HL-60 (cell line): ENCODE data around the gene KLF3.

Experiments used
- DNase-seq, 2 experiments: peaks; one replicate each; pipeline ENCODE4 v3.0.0-alpha.2; 2010 to 2020; ENCODE audit warnings: low read depth in 1 of 2, low spot score in 1 of 2
- H3K27ac ChIP-seq: fragments of 250-450 bp; sonication (Bioruptor Pico); replicated peaks from 2 replicates; pipeline ENCODE4 v1.5.1; 2020; ENCODE audit warnings: mild to moderate bottlenecking, moderate library complexity
- H3K27me3 ChIP-seq: fragments of 250-450 bp; sonication (Bioruptor Pico); 2 replicates; pipeline ENCODE4 v1.5.1; 2021; ENCODE audit warnings: mild to moderate bottlenecking, moderate library complexity; ENCODE audit not compliant: insufficient read depth, poor library complexity, severe bottlenecking
- H3K4me3 ChIP-seq: replicated peaks from 2 replicates; pipeline ENCODE4 v1.5.1; 2011; ENCODE audit warnings: mild to moderate bottlenecking, control low read depth, low read length; ENCODE audit not compliant: insufficient read depth
- CTCF ChIP-seq: IDR thresholded peaks from one replicate; pipeline ENCODE4 v1.5.1; 2011; ENCODE audit warnings: low read length, control low read depth, inconsistent platforms; ENCODE audit not compliant: insufficient read depth
- GABPA ChIP-seq: IDR thresholded peaks from 2 replicates; pipeline ENCODE4 v1.6.1; 2012; ENCODE audit warnings: low read depth
- POLR2AphosphoS5 ChIP-seq: IDR thresholded peaks from 2 replicates; pipeline ENCODE4 v1.6.1; 2012; ENCODE audit warnings: low read depth
- SPI1 ChIP-seq: IDR thresholded peaks from 2 replicates; pipeline ENCODE4 v1.6.1; 2012; ENCODE audit warnings: low read depth, mild to moderate bottlenecking, borderline replicate concordance
- TF ChIP-seq, protein P1 (sequence below): IDR thresholded peaks from 2 replicates; pipeline ENCODE4 v1.6.1; 2012; ENCODE audit warnings: low read depth; ENCODE audit not compliant: insufficient replicate concordance

KLF3 gene

GRCh38 chr4:38670939-38671591 lies 7.1 kb downstream of the KLF3 start:
- Histone ChIP-seq H3K27me3 (no peaks in the 10 kb centered on the region), H3K27ac (0 out of 2 replicates have a peak overlapping the region, but pooled peaks have one; percentile 18), H3K4me3 (no peak overlapping the region)
- peak in 1 of 2 experiments; percentile 46 for DNase-seq
- peak; percentile 80 for TF ChIP-seq SPI1
- TF ChIP-seq GABPA = no peak
- TF ChIP-seq CTCF = no peak

DNA sequence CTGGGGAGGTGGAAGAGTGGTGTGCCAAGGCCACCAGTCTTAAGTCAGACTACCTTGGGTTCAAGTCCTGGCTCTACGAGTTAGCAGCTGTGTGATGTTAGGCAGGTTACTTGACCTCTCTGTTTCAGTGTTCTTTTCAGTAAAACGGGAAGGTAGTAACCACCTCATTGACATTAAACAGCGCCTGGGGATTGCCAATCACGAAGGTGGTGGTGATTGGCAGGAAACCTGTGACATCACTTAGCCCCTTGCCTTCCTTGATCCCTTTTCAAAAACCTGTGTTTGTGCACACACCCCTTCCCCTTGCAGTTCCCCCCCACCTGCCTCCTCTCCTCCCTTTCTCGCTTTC lies 7.6 kb downstream of the KLF3 start:
- H3K27ac ChIP-seq = no peak overlapping the region
- no peak overlapping the region for H3K4me3 ChIP-seq
- H3K27me3 ChIP-seq = no peaks in the 10 kb centered on the region
- TF ChIP-seq SPI1 (no peak), CTCF (no peak), GABPA (no peak)
- TF ChIP-seq, protein P1, sequence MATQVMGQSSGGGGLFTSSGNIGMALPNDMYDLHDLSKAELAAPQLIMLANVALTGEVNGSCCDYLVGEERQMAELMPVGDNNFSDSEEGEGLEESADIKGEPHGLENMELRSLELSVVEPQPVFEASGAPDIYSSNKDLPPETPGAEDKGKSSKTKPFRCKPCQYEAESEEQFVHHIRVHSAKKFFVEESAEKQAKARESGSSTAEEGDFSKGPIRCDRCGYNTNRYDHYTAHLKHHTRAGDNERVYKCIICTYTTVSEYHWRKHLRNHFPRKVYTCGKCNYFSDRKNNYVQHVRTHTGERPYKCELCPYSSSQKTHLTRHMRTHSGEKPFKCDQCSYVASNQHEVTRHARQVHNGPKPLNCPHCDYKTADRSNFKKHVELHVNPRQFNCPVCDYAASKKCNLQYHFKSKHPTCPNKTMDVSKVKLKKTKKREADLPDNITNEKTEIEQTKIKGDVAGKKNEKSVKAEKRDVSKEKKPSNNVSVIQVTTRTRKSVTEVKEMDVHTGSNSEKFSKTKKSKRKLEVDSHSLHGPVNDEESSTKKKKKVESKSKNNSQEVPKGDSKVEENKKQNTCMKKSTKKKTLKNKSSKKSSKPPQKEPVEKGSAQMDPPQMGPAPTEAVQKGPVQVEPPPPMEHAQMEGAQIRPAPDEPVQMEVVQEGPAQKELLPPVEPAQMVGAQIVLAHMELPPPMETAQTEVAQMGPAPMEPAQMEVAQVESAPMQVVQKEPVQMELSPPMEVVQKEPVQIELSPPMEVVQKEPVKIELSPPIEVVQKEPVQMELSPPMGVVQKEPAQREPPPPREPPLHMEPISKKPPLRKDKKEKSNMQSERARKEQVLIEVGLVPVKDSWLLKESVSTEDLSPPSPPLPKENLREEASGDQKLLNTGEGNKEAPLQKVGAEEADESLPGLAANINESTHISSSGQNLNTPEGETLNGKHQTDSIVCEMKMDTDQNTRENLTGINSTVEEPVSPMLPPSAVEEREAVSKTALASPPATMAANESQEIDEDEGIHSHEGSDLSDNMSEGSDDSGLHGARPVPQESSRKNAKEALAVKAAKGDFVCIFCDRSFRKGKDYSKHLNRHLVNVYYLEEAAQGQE = no peak
- no peak for DNase-seq

DNA sequence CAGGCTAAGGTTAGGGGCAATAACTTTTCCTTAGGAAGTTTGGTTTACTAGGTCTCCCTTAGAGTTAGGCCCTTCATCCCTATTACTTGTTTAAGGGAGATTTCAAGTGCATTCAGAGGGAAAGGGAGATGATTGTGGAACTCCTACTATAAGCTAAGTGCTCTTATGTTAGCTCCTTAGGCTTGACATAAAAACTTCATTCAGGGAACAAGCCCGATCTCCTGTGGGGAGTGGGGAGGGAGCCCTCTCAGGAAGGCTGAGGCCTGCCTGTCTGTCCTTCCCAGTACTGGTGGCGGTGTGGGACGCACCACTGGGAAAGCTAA lies 8.0 kb downstream of the KLF3 start:
- TF ChIP-seq SPI1 = no peak
- TF ChIP-seq, protein P1 = no peak
- no peak for TF ChIP-seq POLR2AphosphoS5
- TF ChIP-seq CTCF = no peak
- TF ChIP-seq GABPA = no peak
- Histone ChIP-seq H3K27ac (no peak overlapping the region), H3K27me3 (no peaks in the 10 kb centered on the region), H3K4me3 (no peak overlapping the region)
- no peak for DNase-seq
